Vagina (tissue), 2 donors: ENCODE results near the gene GGCT.

Source experiments
- CTCF ChIP-seq, 3 experiments: fragments of 450-650 bp in 2 of 3; fragments of 200-600 bp in 1 of 3; sonication (generic) in 1 of 3; IDR thresholded peaks; one replicate each; pipeline ENCODE4 v1.5.1; 2017 to 2019; ENCODE audit warnings: antibody characterized with exemption in 3 of 3, mild to moderate bottlenecking in 2 of 3, moderate library complexity in 2 of 3
- POLR2A ChIP-seq, 2 donors: fragments of 450-650 bp; IDR thresholded peaks; one replicate each; pipeline ENCODE4 v1.6.1; 2017; ENCODE audit warnings: antibody characterized with exemption in 2 of 2, mild to moderate bottlenecking in 2 of 2, moderate library complexity in 2 of 2
- POLR2AphosphoS5 ChIP-seq, 2 donors: sonication (generic); formaldehyde crosslinking; IDR thresholded peaks; one replicate each; pipeline ENCODE4 v1.9.0; 2017; ENCODE audit warnings: antibody characterized with exemption in 2 of 2, mild to moderate bottlenecking in 2 of 2, low read depth in 1 of 2; ENCODE audit not compliant: insufficient read depth in 1 of 2

GRCh38 chr7:30473903-30474302 is 30.7 kb downstream of the GGCT start:
- TF ChIP-seq CTCF (IDR thresholded peaks at IDR 0.05) (no peak), POLR2A (IDR thresholded peaks at IDR 0.05) (no peak), POLR2AphosphoS5 (IDR thresholded peaks at IDR 0.05; ENCODE audit: insufficient read depth in 1 of 2, low read depth in 1 of 2) (no peak)
